Measurements from ENCODE around the gene PLXDC2. TPM values are rescaled to one million over a fixed set of nuclear protein-coding genes. Genes with fewer than 3 reads are reported as not detected.

PLXDC2 gene
- polyA plus RNA-seq, 1 of the 3 experiments (the other 2 are of a cell fraction), result 2.5 TPM

DNA sequence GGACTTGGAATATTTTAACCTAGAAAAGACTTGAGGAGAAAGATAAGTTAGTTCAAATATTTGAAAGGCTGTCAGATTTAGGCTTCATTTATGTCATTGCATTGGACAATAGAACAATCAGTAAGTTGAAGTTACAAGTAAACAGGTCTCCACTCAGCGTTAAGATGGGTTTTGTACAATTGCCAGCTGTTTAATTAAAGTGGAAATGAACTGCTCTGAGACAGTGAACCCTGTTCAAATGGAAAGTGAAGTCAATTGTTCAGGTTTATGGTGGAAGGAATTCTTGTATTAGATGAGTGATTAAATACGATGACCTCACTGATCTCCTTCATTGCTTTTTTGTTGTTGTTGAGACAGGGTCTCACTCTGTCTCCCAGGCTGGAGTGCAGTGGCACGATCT is 151.7 kb downstream of the PLXDC2 start:
- ChIA-PET POLR2A (no interaction called here), CTCF (no interaction called here)
- WGBS (ENCODE audit: low lambda C conversion rate), result 71% methylated on average over 3 of the region's 3 CpGs
- no peak for TF ChIP-seq USF2 (IDR thresholded peaks at IDR 0.05; ENCODE audit: borderline replicate concordance, low read depth, low read length)
- no peak for TF ChIP-seq RXRA (IDR thresholded peaks at IDR 0.05; ENCODE audit: borderline replicate concordance, low read depth)
- TF ChIP-seq RAD21 (IDR thresholded peaks at IDR 0.05; ENCODE audit: low read length), result no peak
- TF ChIP-seq ELF1 (IDR thresholded peaks at IDR 0.05), result no peak
- no peak for TF ChIP-seq FOXM1 (IDR thresholded peaks at IDR 0.05; ENCODE audit: low read depth)
- TF ChIP-seq YY1 (IDR thresholded peaks at IDR 0.05; ENCODE audit: low read depth), result no peak
- TF ChIP-seq NFIC (IDR thresholded peaks at IDR 0.05; ENCODE audit: borderline replicate concordance), result no peak
- TF ChIP-seq TCF12 (IDR thresholded peaks at IDR 0.05), result no peak
- H3K9ac ChIP-seq, result no peak overlapping the region
- H3K27me3 ChIP-seq (ENCODE audit: insufficient read depth), result no peaks in the 10 kb centered on the region
- H4K20me1 ChIP-seq (ENCODE audit: insufficient read depth), result no peaks in the 10 kb centered on the region
- peak overlapping the region in 1 of 2 experiments; percentile 72; a peak in 2 of 4 replicates for H3K27ac ChIP-seq (ENCODE audit: low read depth in 2 of 2, low read length in 1 of 2)
- H3K4me1 ChIP-seq (ENCODE audit: control insufficient read depth in 1 of 2, insufficient read depth in 2 of 2, low read depth in 1 of 2, low read length in 1 of 2), result peaks cover 6 to 29% of the 10 kb centered on the region in 2 experiments; a peak in 3 of 4 replicates
- no peak overlapping the region for H2AFZ ChIP-seq (ENCODE audit: low read depth)
- DNase-seq, result no peak
- no peaks in the 10 kb centered on the region for H3K9me2 ChIP-seq
- H3F3A ChIP-seq (replicated peaks; ENCODE audit: insufficient read depth), result no peaks in the 10 kb centered on the region
- H3K79me2 ChIP-seq (ENCODE audit: insufficient read depth), result no peaks in the 10 kb centered on the region
- no peak overlapping the region for H3K4me3 ChIP-seq (ENCODE audit: low read depth in 2 of 2, low read length in 1 of 2)
- no peak overlapping the region for H3K4me2 ChIP-seq
- H3K9me3 ChIP-seq, result no peaks in the 10 kb centered on the region
- H3K36me3 ChIP-seq (replicated peaks in 1 of 2; ENCODE audit: control insufficient read depth in 1 of 2, insufficient read depth in 2 of 2, low read length in 1 of 2), result no peaks in the 10 kb centered on the region

GRCh38 chr10:19968745-19969144 is 152.5 kb downstream of the PLXDC2 start:
- ChIA-PET POLR2A (no interaction called here), CTCF (interaction anchor here (0.6 kb wide), 1 partner anchor 26 kb away, joined by 5 read pairs; no protein-coding TSS in a partner anchor)
- Histone ChIP-seq H3K4me2 (no peak overlapping the region), H3K9ac (no peak overlapping the region), H3K4me1 (ENCODE audit: control insufficient read depth in 1 of 2, insufficient read depth in 2 of 2, low read depth in 1 of 2, low read length in 1 of 2) (peaks cover 6 to 29% of the 10 kb centered on the region in 2 experiments; a peak in 3 of 4 replicates), H3K27me3 (ENCODE audit: insufficient read depth) (no peaks in the 10 kb centered on the region), H3K9me2 (no peaks in the 10 kb centered on the region), H3K79me2 (ENCODE audit: insufficient read depth) (no peaks in the 10 kb centered on the region), H3K9me3 (no peaks in the 10 kb centered on the region), H3K4me3 (ENCODE audit: low read depth in 2 of 2, low read length in 1 of 2) (no peak overlapping the region), H3K36me3 (replicated peaks in 1 of 2; ENCODE audit: control insufficient read depth in 1 of 2, insufficient read depth in 2 of 2, low read length in 1 of 2) (no peaks in the 10 kb centered on the region), H3K27ac (ENCODE audit: low read depth in 2 of 2, low read length in 1 of 2) (peak overlapping the region in 1 of 2 experiments; percentile 88; a peak in 2 of 4 replicates), H2AFZ (ENCODE audit: low read depth) (no peak overlapping the region), H3F3A (replicated peaks; ENCODE audit: insufficient read depth) (no peaks in the 10 kb centered on the region), H4K20me1 (ENCODE audit: insufficient read depth) (no peaks in the 10 kb centered on the region)
- TF ChIP-seq POLR2AphosphoS5 (IDR thresholded peaks at IDR 0.05; ENCODE audit: low read depth, low read length) (peak; percentile 50; the same call in 1 of the 2 replicates), RXRA (IDR thresholded peaks at IDR 0.05; ENCODE audit: borderline replicate concordance, low read depth) (no peak), ELF1 (IDR thresholded peaks at IDR 0.05) (no peak), USF1 (IDR thresholded peaks at IDR 0.05; ENCODE audit: borderline replicate concordance, low read depth) (no peak), TEAD4 (IDR thresholded peaks at IDR 0.05; ENCODE audit: borderline replicate concordance, insufficient read depth) (0 out of 2 replicates have a peak, but pooled peaks have one; percentile 22), NFIC (IDR thresholded peaks at IDR 0.05; ENCODE audit: borderline replicate concordance) (no peak), PBX3 (IDR thresholded peaks at IDR 0.05) (0 out of 2 replicates have a peak, but pooled peaks have one; percentile 8), MEF2A (IDR thresholded peaks at IDR 0.05; ENCODE audit: borderline replicate concordance, low read depth) (no peak), CHD2 (IDR thresholded peaks at IDR 0.05; ENCODE audit: low read length, partially characterized antibody) (peak; percentile 82), RCOR1 (IDR thresholded peaks at IDR 0.05; ENCODE audit: low read length) (peak; percentile 90), TCF12 (IDR thresholded peaks at IDR 0.05) (peak; percentile 68), FOSL2 (IDR thresholded peaks at IDR 0.05; ENCODE audit: borderline replicate concordance, low read depth) (no peak), YY1 (IDR thresholded peaks at IDR 0.05; ENCODE audit: low read depth) (no peak), GATA2 (CRISPR knock-in tag; IDR thresholded peaks at IDR 0.05) (peak; percentile 46; the same call in 1 of the 2 replicates), EP300 (IDR thresholded peaks at IDR 0.05; ENCODE audit: borderline replicate concordance in 1 of 2, low read depth in 1 of 2, low read length in 1 of 2) (peak in 1 of 2 experiments; percentile 75; a peak in 1 of 4 replicates)
- peak; percentile 74 for DNase-seq

Measured in SK-N-SH (cell line).